Measurements from ENCODE around the gene ABLIM1.

The ABLIM1 gene

DNA sequence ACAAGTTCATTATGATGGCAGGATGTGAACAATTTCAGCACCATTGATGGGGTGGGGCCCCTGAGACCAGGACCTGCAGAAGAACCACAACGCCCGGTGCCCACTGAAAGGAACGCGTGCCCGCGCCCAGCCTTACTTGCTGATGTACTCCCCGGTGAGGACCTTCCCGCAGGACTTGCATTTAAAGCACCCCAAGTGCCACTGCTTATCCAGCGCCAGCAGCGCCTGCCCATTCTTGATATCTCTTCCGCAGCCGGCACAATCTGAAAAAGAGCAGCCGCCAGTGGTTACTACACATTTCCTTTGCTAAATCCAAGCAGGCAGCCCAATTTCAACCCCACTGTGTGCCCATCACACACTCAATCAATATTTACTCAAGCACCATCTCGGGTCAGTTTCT lies 110.6 kb downstream of the ABLIM1 start:
- H3K36me3 ChIP-seq, result no peaks in the 10 kb centered on the region
- TF ChIP-seq Cebpa-rat (IDR thresholded peaks at IDR 0.05), result no peak
- H3K4me3 ChIP-seq, result no peak overlapping the region
- H3K27ac ChIP-seq, result no peak overlapping the region
- H3K27me3 ChIP-seq, result peaks cover 5 to 17% (median 13%) of the 10 kb centered on the region in 11 experiments; a peak in 20 of 22 replicates
- no peaks in the 10 kb centered on the region for H3K9me3 ChIP-seq (replicated peaks in 1 of 11)
- H3K4me1 ChIP-seq, result peaks cover 14 to 44% (median 35%) of the 10 kb centered on the region in 10 experiments
- H3K4me2 ChIP-seq, result peak overlapping the region in 7 of 11 experiments; percentile 6 to 36 (median 24); a peak in 8 of 22 replicates
- H3K9ac ChIP-seq, result no peak overlapping the region
- H4K20me1 ChIP-seq, result 0 out of 22 replicates have a peak, but pooled peaks cover 0 to 4% (median 0%) of the 10 kb centered on the region in 11 experiments

DNA sequence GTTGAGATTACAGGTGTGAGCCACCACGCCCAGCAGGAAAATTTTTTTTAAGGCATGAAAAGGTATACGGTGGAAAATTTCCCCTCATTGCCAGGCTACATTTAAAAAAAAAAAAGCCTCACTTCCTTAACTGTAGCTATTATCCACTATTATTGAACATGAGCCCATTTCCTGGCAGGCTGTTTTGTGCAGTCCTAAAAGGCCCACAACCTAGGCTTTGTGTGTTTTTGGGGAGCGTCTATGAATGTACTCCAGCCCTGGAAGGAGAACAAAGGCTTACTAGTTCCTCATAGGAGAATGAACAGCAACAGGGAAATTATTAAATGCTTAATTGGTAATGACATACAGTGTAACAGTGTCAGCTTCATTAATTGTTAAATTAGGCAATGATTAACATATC lies 111.0 kb downstream of the ABLIM1 start:
- Histone ChIP-seq H3K4me1 (peaks cover 14 to 48% (median 37%) of the 10 kb centered on the region in 10 experiments), H3K4me3 (no peak overlapping the region), H3K27ac (no peak overlapping the region), H4K20me1 (0 out of 22 replicates have a peak, but pooled peaks cover 0 to 4% (median 0%) of the 10 kb centered on the region in 11 experiments), H3K9me3 (replicated peaks in 1 of 11) (no peaks in the 10 kb centered on the region), H3K36me3 (no peaks in the 10 kb centered on the region), H3K4me2 (peak overlapping the region in 1 of 11 experiments; percentile 36; a peak in 1 of 22 replicates), H3K9ac (no peak overlapping the region), H3K27me3 (peaks cover 5 to 17% (median 13%) of the 10 kb centered on the region in 11 experiments; a peak in 20 of 22 replicates)
- no peak for TF ChIP-seq Cebpa-rat (IDR thresholded peaks at IDR 0.05)

DNA sequence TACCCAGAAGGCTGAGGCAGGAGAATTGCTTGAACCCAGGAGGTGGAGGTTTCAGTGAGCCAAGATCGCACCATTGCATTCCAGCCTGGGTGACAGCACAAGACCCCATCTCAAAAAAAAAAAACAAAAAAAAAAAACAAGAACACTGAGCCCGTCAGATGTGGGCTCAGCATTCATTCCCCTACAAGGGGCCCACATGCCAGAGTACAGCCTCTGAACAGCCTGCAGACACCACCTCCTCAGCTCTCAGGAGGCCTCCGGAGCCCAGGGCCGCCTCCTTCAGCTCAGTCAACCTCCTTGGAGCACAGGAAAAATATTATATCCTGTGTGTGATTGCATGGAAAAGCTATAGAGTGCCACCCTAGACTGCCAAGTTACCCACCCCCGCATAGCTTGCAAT lies 112.3 kb downstream of the ABLIM1 start:
- no peak for TF ChIP-seq Cebpa-rat (IDR thresholded peaks at IDR 0.05)
- H3K4me2 ChIP-seq, result peak overlapping the region in 5 of 11 experiments; percentile 66 to 83 (median 74); a peak in 8 of 22 replicates
- H3K4me3 ChIP-seq, result no peak overlapping the region
- H3K9me3 ChIP-seq (replicated peaks in 1 of 11), result no peaks in the 10 kb centered on the region
- peaks cover 5 to 17% (median 13%) of the 10 kb centered on the region in 11 experiments; a peak in 20 of 22 replicates for H3K27me3 ChIP-seq
- H3K36me3 ChIP-seq, result no peaks in the 10 kb centered on the region
- peaks cover 14 to 59% (median 37%) of the 10 kb centered on the region in 10 experiments for H3K4me1 ChIP-seq
- no peak overlapping the region for H3K9ac ChIP-seq
- no peak overlapping the region for H3K27ac ChIP-seq
- 0 out of 22 replicates have a peak, but pooled peaks cover 0 to 4% (median 0%) of the 10 kb centered on the region in 11 experiments for H4K20me1 ChIP-seq

DNA sequence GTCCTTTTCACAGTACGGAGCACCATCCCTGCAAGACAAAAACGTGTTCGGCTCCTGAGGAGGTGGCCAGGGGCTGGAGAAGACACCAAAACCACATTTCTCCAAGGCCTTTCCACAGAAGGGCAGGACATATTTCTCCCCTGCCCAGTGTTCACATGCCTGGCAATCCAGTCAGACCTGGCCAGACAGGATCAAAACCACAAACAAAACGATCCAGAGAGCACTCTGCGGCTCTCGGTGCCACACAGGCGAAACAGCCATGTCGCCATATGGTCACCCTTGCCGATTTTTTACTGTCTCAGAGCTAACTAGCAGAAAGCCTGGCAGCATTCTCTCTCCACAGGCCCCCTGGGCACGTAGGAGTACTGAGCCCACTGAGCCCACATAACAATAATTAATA lies 113.0 kb downstream of the ABLIM1 start:
- H4K20me1 ChIP-seq, result 0 out of 22 replicates have a peak, but pooled peaks cover 0 to 4% (median 0%) of the 10 kb centered on the region in 11 experiments
- no peaks in the 10 kb centered on the region for H3K36me3 ChIP-seq
- peak overlapping the region in 9 of 11 experiments; percentile 59 to 83 (median 69); a peak in 17 of 22 replicates for H3K4me2 ChIP-seq
- no peak overlapping the region; a peak in 1 of 22 replicates for H3K9ac ChIP-seq
- H3K9me3 ChIP-seq (replicated peaks in 1 of 11), result no peaks in the 10 kb centered on the region
- H3K4me1 ChIP-seq, result peaks cover 14 to 66% (median 37%) of the 10 kb centered on the region in 10 experiments
- no peak overlapping the region for H3K4me3 ChIP-seq
- H3K27me3 ChIP-seq, result peaks cover 5 to 17% (median 13%) of the 10 kb centered on the region in 11 experiments; a peak in 20 of 22 replicates
- no peak for TF ChIP-seq Cebpa-rat (IDR thresholded peaks at IDR 0.05)
- H3K27ac ChIP-seq, result no peak overlapping the region

DNA sequence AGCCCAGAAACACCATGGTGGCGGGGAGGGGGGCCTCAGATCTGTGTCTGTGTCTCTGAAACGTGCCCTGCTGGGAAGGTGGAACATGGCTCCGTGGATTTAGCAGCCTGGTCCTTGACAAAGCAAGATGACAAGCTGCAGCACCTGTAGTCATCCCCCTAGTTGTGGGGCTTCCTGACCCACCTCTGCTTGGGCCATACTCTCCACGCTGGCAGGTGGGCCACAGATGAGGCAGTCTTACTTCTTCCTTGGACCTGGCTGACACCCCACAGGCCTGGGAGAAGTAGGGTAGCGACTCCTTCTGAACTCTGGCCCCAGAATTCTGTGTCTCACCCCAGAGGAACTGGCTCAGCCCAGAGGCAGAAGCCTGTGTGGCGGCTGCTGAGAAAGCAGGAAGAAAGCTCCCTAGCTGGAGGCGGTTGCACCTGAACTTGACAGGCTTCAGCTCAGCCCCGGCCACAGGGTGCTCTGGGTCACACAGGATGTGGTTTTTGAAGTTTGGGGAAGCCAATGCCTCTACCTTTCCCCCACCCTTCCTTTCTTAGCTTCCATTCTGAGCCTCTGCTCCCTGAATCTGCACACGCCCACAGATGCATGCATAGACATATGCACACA lies 113.9 kb downstream of the ABLIM1 start:
- Histone ChIP-seq H3K4me3 (no peak overlapping the region), H3K36me3 (no peaks in the 10 kb centered on the region), H3K9ac (peak overlapping the region in 2 of 11 experiments; percentile 11 to 39; a peak in 1 of 22 replicates), H3K27me3 (peaks cover 5 to 17% (median 13%) of the 10 kb centered on the region in 11 experiments; a peak in 20 of 22 replicates), H4K20me1 (0 out of 22 replicates have a peak, but pooled peaks cover 0 to 4% (median 0%) of the 10 kb centered on the region in 11 experiments), H3K27ac (peak overlapping the region in 2 of 11 experiments; percentile 3 to 40; a peak in 2 of 22 replicates), H3K9me3 (replicated peaks in 1 of 11) (no peaks in the 10 kb centered on the region), H3K4me2 (peak overlapping the region; percentile 53 to 83 (median 66)), H3K4me1 (peaks cover 14 to 73% (median 37%) of the 10 kb centered on the region in 10 experiments)
- no peak for TF ChIP-seq Cebpa-rat (IDR thresholded peaks at IDR 0.05)

DNA sequence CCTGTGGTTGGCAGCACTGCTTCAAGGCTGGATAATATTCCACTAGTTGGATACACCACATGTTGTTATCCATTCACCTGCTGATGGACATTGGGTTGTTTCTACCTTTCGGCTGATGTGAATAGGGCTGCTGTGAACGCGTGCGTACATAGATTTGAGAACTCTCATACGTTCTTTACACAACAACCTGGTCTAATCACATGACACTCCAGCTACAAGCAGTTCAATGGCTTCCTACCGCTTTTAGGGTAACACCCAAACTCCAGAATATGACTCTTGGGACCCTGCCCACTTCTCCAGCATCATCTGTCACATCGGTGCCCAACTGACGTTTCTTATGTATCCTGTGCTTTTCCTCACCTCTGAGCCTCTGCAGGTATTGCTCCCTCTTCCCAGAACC lies 114.6 kb downstream of the ABLIM1 start:
- H3K4me1 ChIP-seq, result peaks cover 17 to 80% (median 42%) of the 10 kb centered on the region in 10 experiments
- H3K9me3 ChIP-seq (replicated peaks in 1 of 11), result no peaks in the 10 kb centered on the region
- TF ChIP-seq Cebpa-rat (IDR thresholded peaks at IDR 0.05), result no peak
- peak overlapping the region; percentile 53 to 83 (median 66); a peak in 21 of 22 replicates for H3K4me2 ChIP-seq
- no peak overlapping the region for H3K4me3 ChIP-seq
- H4K20me1 ChIP-seq, result 0 out of 22 replicates have a peak, but pooled peaks cover 0 to 4% (median 0%) of the 10 kb centered on the region in 11 experiments
- H3K27me3 ChIP-seq, result peaks cover 5 to 17% (median 13%) of the 10 kb centered on the region in 11 experiments; a peak in 20 of 22 replicates
- peak overlapping the region in 1 of 11 experiments; percentile 40; a peak in 1 of 22 replicates for H3K27ac ChIP-seq
- H3K36me3 ChIP-seq, result no peaks in the 10 kb centered on the region
- 0 out of 22 replicates have a peak overlapping the region, but pooled peaks of 1 of the 11 experiments have one; percentile 39 for H3K9ac ChIP-seq

DNA sequence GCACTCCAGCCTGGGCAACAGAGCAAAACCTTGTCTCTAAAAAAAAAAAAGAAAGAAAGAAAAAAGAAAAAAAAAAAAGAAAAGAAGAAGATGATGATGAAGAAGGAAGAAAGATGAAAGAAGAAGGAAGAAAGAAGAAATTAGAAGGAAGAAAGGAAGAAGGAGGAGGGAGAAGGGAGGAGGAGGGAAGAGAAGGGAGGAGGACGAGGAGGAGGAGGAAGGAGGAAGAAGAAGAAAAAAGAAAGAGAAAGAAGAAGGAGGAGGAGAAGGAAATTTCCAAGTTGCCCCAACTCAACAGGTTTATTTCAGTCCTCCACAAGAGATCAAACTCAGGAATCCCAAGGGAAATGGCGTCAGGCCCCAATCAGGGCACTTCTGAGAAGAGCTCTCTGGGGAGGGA lies 115.7 kb downstream of the ABLIM1 start:
- Histone ChIP-seq H3K4me1 (peaks cover 20 to 85% (median 45%) of the 10 kb centered on the region in 10 experiments), H3K27me3 (peaks cover under 1 to 7% (median 3%) of the 10 kb centered on the region in 11 experiments; a peak in 19 of 22 replicates), H3K4me2 (peak overlapping the region in 6 of 11 experiments; percentile 26 to 83 (median 34); a peak in 8 of 22 replicates), H4K20me1 (0 out of 22 replicates have a peak, but pooled peaks cover 0 to 4% (median 0%) of the 10 kb centered on the region in 11 experiments), H3K4me3 (no peak overlapping the region), H3K9me3 (replicated peaks in 1 of 11) (no peaks in the 10 kb centered on the region), H3K27ac (no peak overlapping the region), H3K9ac (no peak overlapping the region), H3K36me3 (no peaks in the 10 kb centered on the region)
- TF ChIP-seq Cebpa-rat (IDR thresholded peaks at IDR 0.05), result no peak

DNA sequence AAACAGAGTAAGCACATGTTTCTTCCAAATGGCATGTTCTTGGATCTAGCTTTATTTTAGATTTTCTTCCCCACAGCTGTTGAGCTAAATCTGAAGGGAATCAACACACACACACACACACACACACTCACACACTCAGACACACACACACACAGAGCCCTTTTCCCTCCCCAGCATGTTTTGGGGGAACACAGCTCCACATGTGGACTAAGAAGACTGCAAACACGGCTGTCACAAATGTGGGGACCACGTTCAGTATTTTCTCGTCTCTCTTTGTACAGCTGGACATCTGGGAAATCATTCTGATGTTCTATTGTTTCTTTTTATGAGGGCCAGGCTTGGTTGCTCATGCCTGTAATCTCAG lies 116.3 kb downstream of the ABLIM1 start:
- TF ChIP-seq Cebpa-rat (IDR thresholded peaks at IDR 0.05), result no peak
- Histone ChIP-seq H3K4me3 (no peak overlapping the region), H3K4me2 (peak overlapping the region in 4 of 11 experiments; percentile 20 to 83 (median 32); a peak in 6 of 22 replicates), H3K9ac (no peak overlapping the region), H3K4me1 (peaks cover 20 to 81% (median 43%) of the 10 kb centered on the region in 10 experiments), H3K9me3 (replicated peaks in 1 of 11) (peaks cover 1 to 3% (median 2%) of the 10 kb centered on the region in 11 experiments; a peak in 18 of 22 replicates), H3K27ac (no peak overlapping the region), H3K36me3 (no peaks in the 10 kb centered on the region), H4K20me1 (0 out of 22 replicates have a peak, but pooled peaks cover 0 to 4% (median 0%) of the 10 kb centered on the region in 11 experiments), H3K27me3 (peaks cover 0 to 1% (median 0%) of the 10 kb centered on the region in 11 experiments; a peak in 1 of 22 replicates)

Data from BLaER1 treated with 17β-estradiol and CSF1 and Interleukin-3, amounts not matched to agents 10 nM and 100 nM (cell line).